CD4-positive, alpha-beta T cell (primary cell): ENCODE measurements around the gene COX19. TPM values are rescaled to one million over a fixed set of nuclear protein-coding genes. Genes with fewer than 3 reads are reported as not detected.
A peak's percentile ranks its signal among the peaks of the same experiment; 100 is the strongest.
"Not testable (repeated sequence)": the region's sequence is repeated elsewhere in the genome, so short reads cannot be mapped to it uniquely, and the experiment has no call there.

Source experiments
- ATAC-seq: fragments of 200-7000 bp; cut with Tn5 transposase; one replicate; pipeline ENCODE4 v1.10.0; 2022; ENCODE audit warnings: mild to moderate bottlenecking; ENCODE audit not compliant: poor library complexity
- CTCF ChIA-PET: fragments of 350-600 bp; sonication (Branson Sonifier 250); formaldehyde crosslinking; loops from one replicate; lab custom pipeline; 2021; ENCODE audit warnings: antibody characterized with exemption, inconsistent platforms; lab: Charles Lee
- POLR2A ChIA-PET: fragments of 350-600 bp; sonication (Branson Sonifier 250); formaldehyde crosslinking; loops from one replicate; lab custom pipeline; 2021; ENCODE audit warnings: antibody characterized with exemption, inconsistent platforms; lab: Charles Lee
- DNase-seq, 14 experiments: peaks; one replicate each; pipeline ENCODE4 v3.0.0-alpha.2; 2013 to 2020; ENCODE audit warnings: mixed read lengths in 2 of 14
- H3K27ac ChIP-seq, 2 donors: one replicate each; pipeline versions ENCODE4 v1.5.1 to v1.7.0; 2013; ENCODE audit warnings: low read length in 2 of 2, low read depth in 1 of 2, mild to moderate bottlenecking in 1 of 2
- H3K27me3 ChIP-seq, 2 experiments: 1 replicate in 1 of 2; 2 replicates in 1 of 2; pipeline versions ENCODE4 v1.6.1 to v1.7.0; 2013; ENCODE audit warnings: low read length in 2 of 2, control low read depth in 1 of 2, mild to moderate bottlenecking in 1 of 2, moderate library complexity in 1 of 2; ENCODE audit not compliant: insufficient read depth in 2 of 2, control insufficient read depth in 1 of 2
- H3K36me3 ChIP-seq: one replicate; pipeline ENCODE4 v1.6.1; 2013; ENCODE audit warnings: low read length, control low read depth; ENCODE audit not compliant: insufficient read depth
- H3K4me1 ChIP-seq: one replicate; pipeline ENCODE4 v1.6.1; 2013; ENCODE audit warnings: low read length, control low read depth; ENCODE audit not compliant: insufficient read depth
- H3K4me3 ChIP-seq: one replicate; pipeline ENCODE4 v1.5.1; 2013; ENCODE audit warnings: mild to moderate bottlenecking, low read length, moderate library complexity
- H3K9me3 ChIP-seq, 2 experiments: 1 replicate in 1 of 2; 2 replicates in 1 of 2; pipeline versions ENCODE4 v1.6.1 to v1.7.0; 2013; ENCODE audit warnings: low read length in 2 of 2, mild to moderate bottlenecking in 2 of 2, control low read depth in 1 of 2, moderate library complexity in 1 of 2; ENCODE audit not compliant: control insufficient read depth in 1 of 2, insufficient read depth in 1 of 2
- H3K27ac Mint-ChIP-seq: one replicate; pipeline ENCODE4 v1.8.0; 2020; ENCODE audit warnings: mixed read lengths
- H3K27me3 Mint-ChIP-seq: one replicate; pipeline ENCODE4 v1.8.0; 2021; ENCODE audit warnings: mixed read lengths
- H3K36me3 Mint-ChIP-seq: one replicate; pipeline ENCODE4 v1.8.0; 2021; ENCODE audit warnings: low read depth, mixed read lengths
- H3K4me1 Mint-ChIP-seq: one replicate; pipeline ENCODE4 v1.8.0; 2021; ENCODE audit warnings: low read depth, mixed read lengths
- H3K4me3 Mint-ChIP-seq: one replicate; pipeline ENCODE4 v1.8.0; 2020; ENCODE audit warnings: mild to moderate bottlenecking, mixed read lengths
- H3K9me3 Mint-ChIP-seq: one replicate; pipeline ENCODE4 v1.8.0; 2020; ENCODE audit warnings: mixed read lengths
- CTCF ChIP-seq: fragments of 200-600 bp; IDR thresholded peaks from one replicate; pipeline ENCODE4 v1.8.0; 2022; ENCODE audit warnings: antibody characterized with exemption, mild to moderate bottlenecking
- intact Hi-C, 2 experiments: fragments of 100-400 bp; cut with DNase I in 1 of 2; cut with micrococcal nuclease in 1 of 2; formaldehyde crosslinking; loops; one replicate each; pipeline versions ENCODE4 v1.15.1 to v1.9.0; 2023 to 2025; cut with DNase I, micrococcal nuclease
- total RNA-seq, 174 experiments: library from RNA in 2 of 174; stranded (reverse) in 2 of 174; gene quantifications; one replicate each; pipeline ENCODE4 v1.2.3 and lab custom pipeline; 2021 to 2026

The COX19 gene
- total RNA-seq, 2 experiments from 2014 or later: 47.7 to 51.8 TPM

GRCh38 chr7:962401-963081 lies 12.8 kb downstream of the COX19 start:
- Mint-ChIP-seq H3K27me3 (peaks cover 16% of the 10 kb centered on the region), H3K9me3 (no peaks in the 10 kb centered on the region), H3K27ac (no peak overlapping the region), H3K4me3 (no peak overlapping the region), H3K4me1 (peaks cover 29% of the 10 kb centered on the region), H3K36me3 (peaks cover 14% of the 10 kb centered on the region)
- peaks cover 0 to 3% of the 10 kb centered on the region in 2 experiments for H3K27me3 ChIP-seq
- no peak overlapping the region for H3K4me3 ChIP-seq
- no peak for TF ChIP-seq CTCF
- CTCF ChIA-PET: interaction anchor here (0.8 to 1.1 kb wide), 3 partner anchors 9 to 103 kb away, joined by 3 to 8 read pairs (median 3); no protein-coding TSS in a partner anchor
- DNase-seq: no peak
- H3K27ac ChIP-seq: no peak overlapping the region
- H3K9me3 ChIP-seq: peaks cover 0 to 12% of the 10 kb centered on the region in 2 experiments
- POLR2A ChIA-PET: interaction anchor here (0.6 to 1.0 kb wide), 2 partner anchors 10 to 12 kb away, joined by 3 read pairs; no protein-coding TSS in a partner anchor
- intact Hi-C loops: no loop called here
- H3K36me3 ChIP-seq: peaks cover 9% of the 10 kb centered on the region
- peaks cover 37% of the 10 kb centered on the region for H3K4me1 ChIP-seq
- ATAC-seq: no peak

- H3K9me3 Mint-ChIP-seq: no peaks in the 10 kb centered on the region
- DNase-seq (no peak), ATAC-seq (no peak)
- H3K36me3 ChIP-seq: peaks cover 2% of the 10 kb centered on the region
- ChIA-PET POLR2A (no interaction called here), CTCF (interaction anchor here (1.1 kb wide), 1 partner anchor 11 kb away, joined by 8 read pairs; no protein-coding TSS in a partner anchor)
- peaks cover 38% of the 10 kb centered on the region for H3K4me1 ChIP-seq
- H3K27ac Mint-ChIP-seq: no peak overlapping the region
- H3K27me3 Mint-ChIP-seq: peaks cover 16% of the 10 kb centered on the region
- peaks cover 6% of the 10 kb centered on the region for H3K36me3 Mint-ChIP-seq
- intact Hi-C loops: no loop called here
- peak overlapping the region; percentile 58 for H3K4me3 Mint-ChIP-seq
- peaks cover 0 to 11% of the 10 kb centered on the region in 2 experiments for H3K9me3 ChIP-seq
- no peak overlapping the region for H3K4me3 ChIP-seq
- TF ChIP-seq CTCF: no peak
- H3K27me3 ChIP-seq: peaks cover 0 to 3% of the 10 kb centered on the region in 2 experiments
- H3K4me1 Mint-ChIP-seq: peaks cover 28% of the 10 kb centered on the region
- H3K27ac ChIP-seq: no peak overlapping the region
Observed at GRCh38 chr7:961546-962400, 13.6 kb downstream of the COX19 start.

- POLR2A ChIA-PET, H3K36me3 Mint-ChIP-seq, CTCF ChIA-PET, H3K27me3 ChIP-seq, H3K4me3 Mint-ChIP-seq, H3K27ac Mint-ChIP-seq, H3K27ac ChIP-seq, H3K36me3 ChIP-seq, H3K9me3 Mint-ChIP-seq, H3K4me3 ChIP-seq, DNase-seq, intact Hi-C loops, ATAC-seq: not testable (repeated sequence)
- peaks cover 19% of the 10 kb centered on the region for H3K27me3 Mint-ChIP-seq
- Histone ChIP-seq H3K9me3 (peaks cover 0 to 11% of the 10 kb centered on the region in 2 experiments), H3K4me1 (peaks cover 38% of the 10 kb centered on the region)
- H3K4me1 Mint-ChIP-seq: peaks cover 23% of the 10 kb centered on the region
Observed at GRCh38 chr7:960972-961371, 14.4 kb downstream of the COX19 start.
